Stomach (tissue), 4 donors: Measurements from ENCODE around the gene WNK1.

Source experiments
- POLR2A ChIP-seq, 4 donors: fragments of 450-650 bp; IDR thresholded peaks; one replicate each; pipeline ENCODE4 v1.6.1; 2016; ENCODE audit warnings: antibody characterized with exemption in 4 of 4, control low read depth in 2 of 4, mild to moderate bottlenecking in 1 of 4, moderate library complexity in 1 of 4
- TF ChIP-seq, protein P1 (sequence below), 7 experiments: fragments of 450-650 bp in 4 of 7; fragments of 200-600 bp in 3 of 7; sonication (generic) in 3 of 7; IDR thresholded peaks; one replicate each; pipeline ENCODE4 v1.5.1; 2016 to 2019; ENCODE audit warnings: antibody characterized with exemption in 7 of 7, control low read depth in 2 of 7, mild to moderate bottlenecking in 1 of 7

GRCh38 chr12:812950-813349 is 60.6 kb downstream of the WNK1 start:
- no peak for TF ChIP-seq POLR2A (IDR thresholded peaks at IDR 0.05)
- TF ChIP-seq, protein P1, sequence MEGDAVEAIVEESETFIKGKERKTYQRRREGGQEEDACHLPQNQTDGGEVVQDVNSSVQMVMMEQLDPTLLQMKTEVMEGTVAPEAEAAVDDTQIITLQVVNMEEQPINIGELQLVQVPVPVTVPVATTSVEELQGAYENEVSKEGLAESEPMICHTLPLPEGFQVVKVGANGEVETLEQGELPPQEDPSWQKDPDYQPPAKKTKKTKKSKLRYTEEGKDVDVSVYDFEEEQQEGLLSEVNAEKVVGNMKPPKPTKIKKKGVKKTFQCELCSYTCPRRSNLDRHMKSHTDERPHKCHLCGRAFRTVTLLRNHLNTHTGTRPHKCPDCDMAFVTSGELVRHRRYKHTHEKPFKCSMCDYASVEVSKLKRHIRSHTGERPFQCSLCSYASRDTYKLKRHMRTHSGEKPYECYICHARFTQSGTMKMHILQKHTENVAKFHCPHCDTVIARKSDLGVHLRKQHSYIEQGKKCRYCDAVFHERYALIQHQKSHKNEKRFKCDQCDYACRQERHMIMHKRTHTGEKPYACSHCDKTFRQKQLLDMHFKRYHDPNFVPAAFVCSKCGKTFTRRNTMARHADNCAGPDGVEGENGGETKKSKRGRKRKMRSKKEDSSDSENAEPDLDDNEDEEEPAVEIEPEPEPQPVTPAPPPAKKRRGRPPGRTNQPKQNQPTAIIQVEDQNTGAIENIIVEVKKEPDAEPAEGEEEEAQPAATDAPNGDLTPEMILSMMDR (IDR thresholded peaks at IDR 0.05), result no peak
